ENCODE measurements around the gene PSTPIP1. TPM values are rescaled to one million over a fixed set of nuclear protein-coding genes. Genes with fewer than 3 reads are reported as not detected.

PSTPIP1 gene
- polyA plus RNA-seq, 4 donors: 0.59 to 2.4 (median 1.3) TPM

DNA sequence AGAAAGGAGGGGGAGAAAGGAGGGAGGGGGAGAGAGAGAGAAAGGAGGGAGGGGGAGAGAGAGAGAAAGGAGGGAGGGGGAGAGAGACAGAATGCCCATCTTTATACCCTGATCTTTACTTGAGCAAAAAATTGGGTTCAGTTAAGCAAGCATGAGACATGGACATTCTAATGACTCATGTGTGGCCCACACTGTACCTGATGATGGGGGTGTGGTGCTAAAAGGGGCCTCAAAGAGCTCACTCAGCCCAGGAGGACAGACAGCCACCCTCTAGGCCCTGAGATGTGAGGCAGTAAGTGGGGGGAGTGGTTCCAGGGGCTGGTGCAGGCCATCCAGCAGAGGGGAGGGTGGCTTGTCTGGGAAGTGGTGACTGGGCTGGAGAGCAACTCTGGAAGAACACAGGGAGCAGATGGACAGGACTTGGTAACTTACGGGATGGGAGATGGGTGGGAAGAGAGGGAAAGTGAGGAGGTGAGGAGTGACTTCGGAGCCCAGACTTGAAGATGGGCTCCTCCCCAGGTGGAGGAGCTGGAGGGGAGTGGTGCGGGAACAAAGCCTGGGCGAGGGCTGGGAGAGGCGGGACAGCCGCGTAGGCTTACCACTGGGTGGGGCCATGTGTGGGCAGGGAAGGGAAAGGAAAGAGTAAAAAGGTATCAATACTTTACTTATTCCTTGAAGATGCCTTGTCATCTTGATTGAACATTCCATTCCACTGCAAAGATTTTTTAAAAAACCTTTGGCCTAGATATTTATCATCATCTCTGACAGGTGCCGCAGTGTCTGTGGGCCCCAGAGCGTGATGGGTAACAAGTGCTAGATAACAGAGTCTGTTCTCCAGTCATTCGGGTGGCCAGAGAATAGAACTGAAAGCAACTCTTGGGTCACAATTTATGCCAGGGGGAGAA lies 43.6 kb downstream of the PSTPIP1 start:
- DNase-seq (ENCODE audit: low read depth in 4 of 4, low spot score in 2 of 4): no peak

DNA sequence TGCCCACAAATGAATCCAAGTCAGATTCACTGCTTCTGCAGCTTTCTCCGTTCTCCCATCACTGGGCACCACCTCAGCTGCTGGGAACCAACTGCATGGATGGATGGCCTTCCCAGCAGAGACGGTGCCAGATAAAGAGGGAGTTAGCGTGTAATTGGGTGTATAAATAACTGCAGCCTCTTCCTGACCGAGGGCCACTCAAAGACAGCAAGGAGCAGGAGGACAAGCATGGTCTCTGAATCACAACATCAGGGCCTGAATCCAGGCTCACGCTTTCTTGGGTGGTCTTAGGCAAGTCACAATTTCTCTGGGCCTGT lies 44.2 kb downstream of the PSTPIP1 start:
- DNase-seq (ENCODE audit: low read depth in 4 of 4, low spot score in 2 of 4): no peak

DNA sequence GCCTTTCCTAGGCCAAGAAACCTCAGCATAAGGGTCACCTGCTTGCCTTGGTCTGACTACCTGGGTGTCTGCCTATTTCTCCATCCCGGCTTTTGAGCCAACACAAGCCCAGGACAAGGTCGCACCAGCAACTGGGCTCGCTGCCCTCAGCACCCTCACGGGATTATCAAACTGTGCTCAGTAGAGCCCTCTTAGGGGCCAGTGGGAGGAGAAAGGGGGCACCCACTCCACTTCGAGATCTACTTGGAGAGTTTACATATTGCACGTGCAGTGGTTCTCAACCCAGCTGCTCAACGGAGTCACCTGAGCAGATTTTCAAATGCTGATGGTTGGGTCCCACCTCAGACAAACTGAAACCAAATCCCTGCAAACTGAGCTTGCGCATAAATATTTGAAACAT lies 44.9 kb downstream of the PSTPIP1 start:
- DNase-seq (ENCODE audit: low read depth in 4 of 4, low spot score in 2 of 4): no peak

DNA sequence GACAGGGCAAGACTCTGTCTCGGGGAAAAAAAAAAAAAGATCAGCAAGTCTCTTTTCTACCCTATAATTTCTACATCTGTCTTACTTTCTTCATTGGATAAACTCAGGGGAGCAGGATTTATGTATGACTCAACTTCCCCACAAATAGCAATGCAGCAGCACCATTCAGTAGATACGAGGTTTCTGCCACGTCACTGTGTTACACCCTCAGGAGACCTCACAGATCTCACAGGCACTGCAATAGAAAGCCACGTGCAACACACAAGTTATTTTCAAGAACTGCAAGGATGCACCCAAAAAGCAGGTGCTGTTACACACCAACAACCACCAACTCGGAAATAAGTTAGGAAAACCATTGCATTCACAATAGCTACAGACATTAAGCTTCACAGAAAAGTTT lies 45.7 kb downstream of the PSTPIP1 start:
- no peak for DNase-seq (ENCODE audit: low read depth in 4 of 4, low spot score in 2 of 4)

DNA sequence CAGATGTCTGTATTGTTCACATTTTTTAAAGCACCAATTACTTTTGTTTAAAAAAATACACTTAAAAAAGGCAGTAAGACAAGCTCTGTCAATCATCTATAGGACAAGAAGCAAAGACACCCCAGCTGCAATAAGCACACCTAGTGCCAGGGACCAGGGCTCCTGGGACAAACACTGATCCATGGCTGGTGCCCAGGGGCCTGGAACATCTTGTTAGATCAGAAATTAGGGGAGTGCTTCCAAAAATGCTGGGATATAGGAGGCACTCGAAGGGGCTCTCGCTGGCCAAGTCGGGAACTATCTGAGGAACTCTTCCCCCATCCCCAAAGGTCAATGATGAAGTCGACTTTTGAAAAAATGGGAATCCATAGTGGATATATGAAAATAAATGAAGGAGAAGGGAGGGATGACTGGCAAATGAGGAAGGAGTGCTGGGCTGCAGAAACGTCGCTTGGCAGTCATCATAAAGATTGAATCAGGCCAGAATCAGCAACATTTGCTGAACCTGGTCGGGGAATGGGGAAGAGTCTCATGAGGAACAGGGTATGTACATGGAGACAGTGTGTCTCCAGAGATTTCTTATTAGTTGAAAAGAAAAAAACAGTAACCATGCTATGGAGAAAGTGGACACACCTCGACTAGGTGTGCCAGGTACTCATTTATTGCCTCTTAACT lies 47.5 kb downstream of the PSTPIP1 start:
- no peak for DNase-seq (ENCODE audit: low read depth in 4 of 4, low spot score in 2 of 4)

DNA sequence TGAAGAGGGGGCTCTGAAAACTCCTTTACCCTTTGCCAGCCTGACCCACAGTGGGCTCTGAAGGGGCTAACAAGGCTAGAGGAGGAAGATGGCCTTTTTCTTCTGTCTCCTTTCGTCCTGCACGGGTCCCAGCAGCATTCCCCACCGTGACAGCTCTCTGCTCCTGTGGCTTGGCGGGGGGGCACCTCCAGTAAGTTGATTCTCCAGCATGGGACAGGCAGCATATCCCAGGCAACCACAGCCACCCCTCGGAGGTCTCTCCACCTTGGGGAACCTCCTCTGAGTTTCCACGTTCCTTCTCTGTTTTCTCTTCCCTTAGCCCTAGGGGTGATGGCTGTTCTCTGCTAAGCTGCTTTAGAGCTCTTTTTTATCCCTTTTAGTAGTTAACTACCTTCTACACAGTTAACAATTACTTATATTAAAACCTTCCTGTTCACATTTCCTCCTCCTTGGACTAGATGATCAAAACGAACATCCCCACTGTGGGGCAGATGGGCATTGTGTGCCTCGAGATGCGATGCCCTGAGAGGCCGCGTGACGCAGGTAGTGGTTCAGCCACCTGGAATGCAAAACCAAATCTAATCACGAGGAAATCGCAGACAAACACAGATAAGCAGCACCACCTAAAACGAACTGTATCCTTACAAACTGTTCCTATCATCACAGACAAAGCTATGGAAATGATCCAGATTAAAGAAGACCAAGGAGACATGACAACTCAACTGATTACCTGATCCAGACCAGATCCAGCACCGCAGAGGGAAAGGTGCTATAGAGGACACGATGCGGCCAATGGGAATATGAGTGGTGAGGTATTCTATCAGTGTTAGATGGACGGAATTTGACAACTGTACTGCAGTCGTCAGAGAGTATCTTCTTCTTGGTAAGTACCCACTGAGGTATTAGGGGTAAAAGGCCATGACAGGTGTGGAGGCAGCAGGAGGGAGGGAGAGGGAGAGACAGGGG lies 48.3 kb downstream of the PSTPIP1 start:
- no peak for DNase-seq (ENCODE audit: low read depth in 4 of 4, low spot score in 2 of 4)

DNA sequence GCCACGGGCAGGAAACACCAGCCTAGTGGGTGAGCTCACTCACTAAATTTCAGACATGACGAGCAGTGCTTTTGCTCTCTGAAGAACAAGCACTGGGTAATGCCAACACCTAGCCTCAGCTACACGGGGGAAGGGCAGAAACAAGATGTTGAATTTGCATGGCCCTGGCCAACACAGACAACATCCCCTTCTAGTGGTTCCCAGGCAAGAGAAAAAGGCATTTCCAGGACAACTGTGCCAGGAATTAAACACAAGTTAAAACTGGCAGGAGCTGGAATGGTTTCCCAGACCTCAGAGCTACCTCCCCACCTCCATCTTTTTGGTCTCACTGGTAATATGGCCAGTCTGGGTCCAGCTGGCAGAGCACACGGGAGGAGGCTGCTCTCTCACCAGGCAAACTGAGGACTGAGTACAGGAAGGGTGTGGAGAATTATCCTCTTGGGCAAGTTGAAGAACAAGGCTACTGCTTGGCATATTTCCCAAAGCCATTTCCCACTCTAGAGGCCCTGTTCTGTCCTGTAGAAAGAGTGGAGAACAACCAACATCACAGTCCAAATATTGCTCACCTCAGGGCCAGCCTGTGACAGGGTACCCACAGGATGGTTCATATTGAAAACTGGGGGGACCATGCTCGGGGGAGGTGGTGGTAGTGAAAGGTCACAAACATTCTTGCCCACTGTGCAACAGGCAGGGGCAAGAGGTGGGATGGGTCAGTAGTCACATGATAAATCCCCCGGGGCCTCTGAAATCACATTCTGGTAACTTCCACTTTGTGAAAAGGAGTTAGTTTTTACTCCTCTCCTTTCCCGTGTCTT lies 49.5 kb downstream of the PSTPIP1 start:
- DNase-seq (ENCODE audit: low read depth in 4 of 4, low spot score in 2 of 4): no peak

DNA sequence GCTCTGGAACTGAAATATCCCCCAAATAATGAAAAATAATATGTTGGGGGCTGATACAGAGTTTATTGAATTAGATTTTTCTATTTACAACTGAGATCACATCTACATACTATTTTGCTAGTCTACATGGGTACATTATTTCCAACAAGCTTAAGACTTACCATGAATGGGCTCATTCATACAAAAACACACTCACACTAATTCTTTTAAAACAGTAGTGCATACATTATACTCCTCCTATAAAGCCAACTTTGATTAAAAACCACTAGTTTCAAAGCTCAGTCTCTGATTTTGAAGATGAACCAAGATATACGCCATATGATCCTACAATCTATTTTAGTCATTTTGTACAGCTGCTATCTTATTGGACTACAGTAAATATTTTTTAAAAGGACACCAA lies 51.1 kb downstream of the PSTPIP1 start:
- no peak for DNase-seq (ENCODE audit: low read depth in 4 of 4, low spot score in 2 of 4)

DNA sequence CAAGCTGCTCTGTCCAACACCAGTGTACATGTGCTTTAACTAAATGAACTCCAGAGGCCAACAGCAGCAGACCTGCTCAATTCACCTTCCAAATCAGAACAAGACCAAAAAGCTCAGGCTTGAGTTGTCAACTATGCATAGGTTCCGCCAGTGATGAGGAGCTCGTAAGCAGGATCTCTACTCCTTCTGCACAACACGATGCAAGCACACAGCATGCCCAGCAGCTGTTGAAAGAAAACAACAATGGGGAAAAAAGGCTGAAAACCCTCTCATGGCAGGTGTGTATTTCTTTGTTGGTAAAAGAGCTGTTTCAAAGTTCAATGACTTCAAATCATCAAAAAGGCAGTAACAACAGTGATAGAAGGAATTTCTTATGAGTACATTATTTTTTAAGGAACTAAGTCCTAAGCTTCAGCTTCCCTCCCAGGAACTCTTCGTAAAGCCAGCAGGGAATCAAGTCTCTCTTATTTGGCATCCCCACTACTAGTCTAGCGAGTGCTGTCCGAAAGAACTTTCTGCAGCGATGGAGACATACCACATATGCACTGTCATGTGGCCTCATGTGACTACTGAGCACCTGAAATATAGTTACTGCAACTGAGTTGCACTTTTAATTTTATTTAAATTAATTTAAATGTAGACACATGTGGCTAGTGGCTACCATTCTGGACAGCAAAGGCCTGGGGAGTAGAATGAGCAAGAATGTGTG lies 51.9 kb downstream of the PSTPIP1 start:
- DNase-seq (ENCODE audit: low read depth in 4 of 4, low spot score in 2 of 4): no peak

DNA sequence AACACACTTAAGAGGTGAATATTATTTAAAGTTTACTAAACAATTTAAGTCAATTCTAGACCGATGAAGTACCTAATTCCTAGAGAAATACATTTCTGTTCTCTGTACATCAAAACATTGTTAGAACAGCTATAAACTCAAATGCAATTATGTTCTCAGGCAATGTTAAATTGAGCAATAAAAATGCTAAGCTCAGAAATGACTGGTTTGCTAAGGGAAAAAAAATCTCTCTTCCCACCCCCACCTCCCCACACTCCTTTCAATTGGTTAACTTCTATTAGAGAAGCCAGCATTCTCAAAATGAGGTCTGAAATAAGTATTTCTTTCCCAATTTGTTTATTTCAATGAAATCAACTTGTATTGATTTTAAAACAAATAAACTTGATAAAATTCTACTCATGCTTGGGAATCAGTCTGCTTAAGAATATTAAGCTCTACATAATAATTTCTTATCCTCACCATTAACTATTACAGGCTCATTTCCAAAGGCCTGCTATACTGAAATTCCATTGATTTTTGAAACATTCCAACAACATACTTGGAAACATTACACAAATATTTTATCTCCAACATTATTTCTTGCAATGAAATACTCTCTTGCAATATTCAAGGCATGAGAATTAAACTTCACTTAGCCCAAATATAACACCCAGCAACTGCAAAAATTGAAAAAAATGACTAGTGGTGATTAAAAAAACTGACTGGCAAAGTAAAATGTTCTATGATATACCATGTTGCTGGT lies 53.4 kb downstream of the PSTPIP1 start:
- DNase-seq (ENCODE audit: low read depth in 4 of 4, low spot score in 2 of 4): no peak

DNA sequence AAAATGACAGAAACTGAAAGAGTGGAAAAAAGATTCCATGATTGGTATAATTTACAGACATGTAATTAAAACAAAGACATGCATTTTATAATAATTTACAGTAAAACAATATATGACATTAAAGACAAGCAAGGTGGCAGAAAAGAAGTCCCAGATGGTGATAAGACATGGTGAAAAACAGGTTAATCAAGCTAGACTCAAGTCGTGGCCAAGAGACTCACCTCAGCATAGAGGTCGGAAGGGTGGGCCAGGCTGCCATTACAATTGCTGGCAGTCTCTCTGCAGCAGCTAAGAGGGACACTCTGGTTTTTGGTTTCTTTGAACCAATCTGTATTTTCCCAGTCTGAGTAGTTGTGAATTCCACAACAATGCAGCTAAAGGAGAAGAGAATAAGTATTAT lies 57.6 kb downstream of the PSTPIP1 start:
- DNase-seq (ENCODE audit: low read depth in 4 of 4, low spot score in 2 of 4): no peak

DNA sequence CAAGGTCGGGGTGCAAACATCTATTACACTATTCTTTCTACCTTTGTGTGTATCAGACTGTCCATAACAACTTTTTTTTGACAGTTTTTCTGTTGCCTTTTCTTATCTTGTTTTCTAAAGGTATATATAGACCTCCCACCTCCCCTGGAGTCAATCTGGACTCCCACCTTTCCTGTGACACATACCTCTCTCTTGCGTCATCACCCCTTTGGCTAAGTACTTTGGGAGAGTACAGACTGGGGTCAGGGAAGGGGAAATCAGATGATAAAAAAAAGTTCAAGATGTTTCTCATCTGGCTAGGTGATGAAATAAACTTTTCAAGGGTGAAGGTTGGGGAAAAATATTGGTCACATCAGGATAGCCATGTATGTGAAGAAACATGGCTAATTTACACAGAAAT lies 58.8 kb downstream of the PSTPIP1 start:
- no peak for DNase-seq (ENCODE audit: low read depth in 4 of 4, low spot score in 2 of 4)

DNA sequence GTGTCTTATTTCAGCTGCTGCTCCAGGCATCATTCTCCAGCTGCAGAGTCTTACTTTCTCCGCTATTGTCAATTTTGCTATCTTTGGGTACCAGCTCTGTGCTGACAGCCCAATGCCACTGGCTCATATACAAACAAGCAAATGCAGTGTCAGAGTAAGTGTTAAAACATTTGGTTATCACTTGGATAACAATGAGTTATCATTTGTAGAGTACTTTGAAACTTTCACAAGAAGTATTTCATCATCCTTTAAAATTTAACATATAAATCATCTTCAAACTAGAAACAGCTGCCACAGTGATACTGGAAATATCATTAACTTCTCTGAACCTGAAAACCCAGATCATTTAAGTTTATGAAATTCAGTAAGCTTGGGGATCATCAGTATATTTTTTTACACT lies 62.1 kb downstream of the PSTPIP1 start:
- DNase-seq (ENCODE audit: low read depth in 4 of 4, low spot score in 2 of 4): no peak

DNA sequence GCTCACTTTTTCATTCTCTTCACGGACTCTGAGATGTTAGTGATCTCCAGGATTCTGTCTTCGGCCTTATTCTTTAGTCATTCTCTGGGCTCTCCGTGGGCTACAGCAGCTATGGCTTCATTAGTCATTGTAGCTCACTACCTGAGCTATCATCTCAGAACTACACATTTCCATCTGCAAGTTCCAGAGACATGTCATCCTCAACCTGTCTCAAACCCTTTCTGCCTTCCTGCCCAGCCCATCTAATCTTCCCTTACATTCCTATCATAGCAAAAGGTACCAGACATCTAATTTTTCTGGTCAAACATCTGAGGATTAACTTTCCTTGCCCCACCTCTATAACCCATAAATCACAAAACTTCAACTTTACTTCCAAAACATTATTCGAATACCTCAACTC lies 62.8 kb downstream of the PSTPIP1 start:
- DNase-seq (ENCODE audit: low read depth in 4 of 4, low spot score in 2 of 4): no peak

DNA sequence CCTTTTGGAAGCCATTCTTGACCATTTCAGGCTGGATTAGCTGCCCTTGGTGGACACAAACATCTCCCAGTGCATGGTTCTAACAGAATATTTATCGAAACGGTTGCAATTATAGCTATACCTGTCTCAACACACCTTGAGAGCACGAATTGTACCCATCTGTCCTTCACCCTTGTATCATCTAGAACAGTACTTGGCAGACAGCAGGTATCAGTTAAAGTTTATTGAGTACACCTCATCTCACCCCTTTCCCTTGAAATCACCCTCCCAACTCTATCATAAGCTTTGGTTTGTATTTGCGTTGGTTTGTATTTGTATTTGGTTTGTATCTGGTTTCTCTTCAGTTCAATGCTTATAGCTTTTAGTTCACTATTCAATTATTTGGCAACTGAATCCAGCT lies 63.5 kb downstream of the PSTPIP1 start:
- no peak for DNase-seq (ENCODE audit: low read depth in 4 of 4, low spot score in 2 of 4)

DNA sequence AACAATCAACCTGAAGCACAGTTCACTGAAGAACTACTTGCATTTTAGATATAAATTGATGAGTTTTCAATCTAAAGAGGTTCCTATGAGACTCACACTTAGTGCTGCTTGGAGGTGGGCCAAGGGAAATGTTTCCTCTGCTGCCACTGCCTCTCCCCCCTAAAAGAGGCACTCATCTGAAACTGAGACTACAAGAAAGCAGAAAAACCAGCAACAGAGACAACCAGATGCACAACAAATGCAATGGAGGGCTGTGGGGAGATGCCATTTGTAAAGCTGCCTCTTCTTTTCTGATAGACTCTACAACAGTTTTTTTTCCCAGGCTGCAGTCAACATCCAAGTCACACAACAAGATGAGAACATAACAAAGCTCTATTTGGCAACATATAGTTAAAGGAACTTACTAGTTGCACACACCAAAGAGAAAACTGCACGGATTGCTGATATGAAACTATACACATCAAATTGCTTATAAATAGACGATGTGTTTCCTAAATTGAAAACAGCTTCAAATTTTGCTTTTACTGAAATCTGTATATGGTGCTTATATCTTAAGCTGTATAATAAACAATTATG lies 64.9 kb downstream of the PSTPIP1 start:
- DNase-seq (ENCODE audit: low read depth in 4 of 4, low spot score in 2 of 4): no peak

DNA sequence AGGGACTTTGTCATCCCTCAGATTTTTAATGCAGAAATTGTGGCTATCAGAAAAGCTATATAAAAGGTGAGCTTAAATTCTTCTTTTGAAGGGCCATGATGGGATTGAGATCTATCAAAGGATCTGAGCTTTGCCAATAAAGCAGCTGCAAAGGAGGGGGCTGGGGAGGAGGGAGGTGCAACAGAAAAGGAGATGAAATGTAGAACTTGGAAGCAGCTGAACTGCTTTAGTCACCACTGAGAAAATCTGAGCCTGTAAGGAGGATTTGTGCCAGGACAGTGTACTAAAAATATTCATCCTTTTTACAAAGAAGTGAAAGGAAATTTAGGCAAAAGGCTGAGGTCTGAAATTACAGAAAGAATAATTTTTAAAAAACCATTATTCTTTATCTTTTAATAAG lies 65.6 kb downstream of the PSTPIP1 start:
- DNase-seq (ENCODE audit: low read depth in 4 of 4, low spot score in 2 of 4): no peak

DNA sequence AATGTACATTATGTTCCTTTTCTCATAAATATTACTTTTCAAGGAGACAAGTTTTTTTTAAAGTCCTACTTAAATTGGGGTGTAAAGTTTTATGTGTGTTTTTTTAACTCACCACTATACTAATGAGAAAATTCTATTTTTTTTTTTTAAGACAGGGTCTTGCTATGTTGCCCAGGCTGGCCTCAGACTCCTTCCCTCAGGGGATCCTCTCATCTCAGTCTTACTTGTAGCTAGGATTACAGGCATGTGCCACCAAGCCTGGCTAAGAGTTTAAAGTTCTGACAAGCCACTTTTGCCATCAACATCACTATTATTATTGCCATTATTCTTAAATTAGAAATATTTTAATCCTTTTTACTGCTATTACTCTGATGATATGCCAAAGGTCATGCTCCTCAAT lies 68.3 kb downstream of the PSTPIP1 start:
- DNase-seq (ENCODE audit: low read depth in 4 of 4, low spot score in 2 of 4): no peak

DNA sequence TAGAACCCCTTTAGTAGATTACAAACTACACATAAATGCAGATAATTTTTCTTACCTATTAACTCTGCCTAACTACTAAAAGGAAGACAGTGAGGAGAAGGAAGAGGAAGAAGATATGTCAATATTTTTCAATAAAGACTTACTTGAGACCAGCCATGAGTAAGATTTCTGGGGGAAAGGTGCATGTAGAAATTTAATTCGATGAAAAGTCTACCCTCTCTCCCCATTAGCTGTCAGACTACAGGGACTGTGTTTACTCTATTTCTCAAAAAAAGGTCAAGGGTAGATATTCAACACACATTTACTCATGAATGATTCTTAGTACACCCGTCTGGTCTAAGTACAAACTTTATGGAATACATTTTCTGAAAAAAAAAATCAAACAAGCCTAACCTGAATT lies 69.1 kb downstream of the PSTPIP1 start:
- DNase-seq (ENCODE audit: low read depth in 4 of 4, low spot score in 2 of 4): no peak
